Endothelial cell (in vitro differentiated cells): ENCODE results near the gene SYTL4. TPM values are rescaled to one million over a fixed set of nuclear protein-coding genes. Genes with fewer than 3 reads are reported as not detected.

Experiments
- DNase-seq: peaks from one replicate; pipeline ENCODE4 v3.0.0; 2021; ENCODE audit warnings: low spot score
- H3K27ac Mint-ChIP-seq: one replicate; pipeline ENCODE4 v1.8.0; 2021; ENCODE audit warnings: mixed read lengths, inconsistent platforms; ENCODE audit not compliant: unreplicated experiment
- H3K27me3 Mint-ChIP-seq: one replicate; pipeline ENCODE4 v1.8.0; 2021; ENCODE audit warnings: mild to moderate bottlenecking, moderate library complexity, mixed read lengths, inconsistent platforms; ENCODE audit not compliant: unreplicated experiment
- H3K36me3 Mint-ChIP-seq: one replicate; pipeline ENCODE4 v1.8.0; 2021; ENCODE audit warnings: mild to moderate bottlenecking, low read depth, mixed read lengths, inconsistent platforms; ENCODE audit not compliant: unreplicated experiment
- H3K4me1 Mint-ChIP-seq: one replicate; pipeline ENCODE4 v1.8.0; 2021; ENCODE audit warnings: mild to moderate bottlenecking, mixed read lengths, inconsistent platforms; ENCODE audit not compliant: unreplicated experiment
- H3K4me3 Mint-ChIP-seq: one replicate; pipeline ENCODE4 v1.8.0; 2021; ENCODE audit warnings: mild to moderate bottlenecking, mixed read lengths, inconsistent platforms; ENCODE audit not compliant: unreplicated experiment
- H3K9me3 Mint-ChIP-seq: one replicate; pipeline ENCODE4 v1.8.0; 2021; ENCODE audit warnings: mixed read lengths, inconsistent platforms; ENCODE audit not compliant: unreplicated experiment
- total RNA-seq: library from RNA; stranded (reverse); fragmentation: NEBNext Ultra II Directional; extraction: Animal tissue kit (Norgen Biotek cat#: 25700); gene quantifications from one replicate; pipeline ENCODE4 v1.2.1, GENCODE V29; 2021; ENCODE audit not compliant: unreplicated experiment
- TF ChIP-seq, protein P1 (sequence below): fragments of 200-600 bp; sonication (generic); IDR thresholded peaks from one replicate; pipeline ENCODE4 v1.5.0; 2021; ENCODE audit warnings: antibody characterized with exemption; ENCODE audit not compliant: unreplicated experiment

Gene SYTL4
- total RNA-seq, 1 donor from 2014 or later, result 3.9 TPM

DNA sequence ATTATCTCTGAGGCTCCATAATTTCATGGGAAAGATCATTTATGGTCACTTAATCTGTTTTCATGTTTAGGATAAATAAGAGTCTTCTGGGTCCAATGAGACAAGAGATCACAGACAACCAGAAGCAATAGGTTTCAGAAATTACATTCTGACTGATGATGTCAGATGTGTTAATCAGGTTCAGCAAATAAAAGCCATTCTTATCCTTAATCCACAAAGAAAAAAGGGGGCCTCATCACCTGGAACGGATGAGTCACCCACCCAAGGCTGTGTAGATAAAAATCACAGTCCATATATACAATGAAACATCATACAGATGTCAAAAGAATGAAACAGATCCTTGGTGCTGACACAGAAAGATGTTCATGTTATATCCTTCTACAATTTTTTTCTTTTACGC, 36.6 kb downstream of the SYTL4 start:
- TF ChIP-seq, protein P1, sequence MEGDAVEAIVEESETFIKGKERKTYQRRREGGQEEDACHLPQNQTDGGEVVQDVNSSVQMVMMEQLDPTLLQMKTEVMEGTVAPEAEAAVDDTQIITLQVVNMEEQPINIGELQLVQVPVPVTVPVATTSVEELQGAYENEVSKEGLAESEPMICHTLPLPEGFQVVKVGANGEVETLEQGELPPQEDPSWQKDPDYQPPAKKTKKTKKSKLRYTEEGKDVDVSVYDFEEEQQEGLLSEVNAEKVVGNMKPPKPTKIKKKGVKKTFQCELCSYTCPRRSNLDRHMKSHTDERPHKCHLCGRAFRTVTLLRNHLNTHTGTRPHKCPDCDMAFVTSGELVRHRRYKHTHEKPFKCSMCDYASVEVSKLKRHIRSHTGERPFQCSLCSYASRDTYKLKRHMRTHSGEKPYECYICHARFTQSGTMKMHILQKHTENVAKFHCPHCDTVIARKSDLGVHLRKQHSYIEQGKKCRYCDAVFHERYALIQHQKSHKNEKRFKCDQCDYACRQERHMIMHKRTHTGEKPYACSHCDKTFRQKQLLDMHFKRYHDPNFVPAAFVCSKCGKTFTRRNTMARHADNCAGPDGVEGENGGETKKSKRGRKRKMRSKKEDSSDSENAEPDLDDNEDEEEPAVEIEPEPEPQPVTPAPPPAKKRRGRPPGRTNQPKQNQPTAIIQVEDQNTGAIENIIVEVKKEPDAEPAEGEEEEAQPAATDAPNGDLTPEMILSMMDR, result no peak
- H3K4me1 Mint-ChIP-seq, result no peaks in the 10 kb centered on the region

DNA sequence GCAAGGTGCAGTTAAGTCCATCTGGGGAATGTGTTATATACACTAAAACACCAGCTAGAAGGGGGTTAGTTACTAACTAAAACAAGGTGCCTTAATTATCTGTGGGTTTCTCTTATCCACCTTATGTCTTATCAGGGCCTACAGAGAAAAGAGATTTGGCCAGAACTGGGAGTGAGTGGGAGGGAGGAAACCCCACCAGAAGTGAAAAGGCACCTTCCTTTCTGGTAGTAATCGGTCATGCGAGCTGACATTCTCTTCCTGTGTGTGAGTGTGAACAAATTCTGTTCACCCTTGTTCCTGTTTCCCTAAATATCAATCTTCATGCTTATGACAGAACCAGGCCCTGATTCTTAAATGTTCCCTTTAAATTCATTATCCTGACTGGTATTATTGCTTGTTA, 44.4 kb downstream of the SYTL4 start:
- DNase-seq, result no peak

More for the DNA sequence above, 36.6 kb downstream of the SYTL4 start:
- Mint-ChIP-seq H3K9me3 (no peaks in the 10 kb centered on the region), H3K36me3 (no peaks in the 10 kb centered on the region), H3K4me3 (no peak overlapping the region), H3K27ac (no peak overlapping the region), H3K27me3 (no peaks in the 10 kb centered on the region)
- no peak for DNase-seq

DNA sequence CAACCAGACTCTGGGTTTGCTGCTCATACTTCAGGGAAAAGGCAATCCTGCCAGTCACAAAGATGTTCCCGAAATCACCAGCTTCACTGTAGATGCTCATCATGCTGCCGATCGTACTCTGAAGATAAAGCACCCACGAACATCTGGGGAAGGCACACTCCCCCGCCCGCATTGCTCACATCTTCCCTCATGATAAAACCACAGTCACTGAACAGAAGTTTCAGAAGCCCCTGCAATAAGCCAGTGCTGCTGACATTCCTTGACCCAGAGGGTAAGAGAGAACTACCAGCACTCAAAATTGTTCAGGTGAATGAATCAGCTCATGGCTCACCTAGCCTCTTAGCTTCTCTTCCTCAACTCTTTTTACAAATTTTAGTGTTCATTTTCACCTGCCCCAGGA, 44.8 kb downstream of the SYTL4 start:
- DNase-seq, result no peak
- Mint-ChIP-seq H3K36me3 (no peaks in the 10 kb centered on the region), H3K4me1 (peaks cover 4% of the 10 kb centered on the region), H3K4me3 (no peak overlapping the region), H3K27me3 (peaks cover 1% of the 10 kb centered on the region), H3K9me3 (no peaks in the 10 kb centered on the region), H3K27ac (no peak overlapping the region)
- TF ChIP-seq, protein P1, result no peak

More for the DNA sequence above, 44.4 kb downstream of the SYTL4 start:
- no peaks in the 10 kb centered on the region for H3K9me3 Mint-ChIP-seq
- H3K36me3 Mint-ChIP-seq, result no peaks in the 10 kb centered on the region
- peaks cover 1% of the 10 kb centered on the region for H3K27me3 Mint-ChIP-seq
- peaks cover 4% of the 10 kb centered on the region for H3K4me1 Mint-ChIP-seq
- no peak overlapping the region for H3K4me3 Mint-ChIP-seq
- TF ChIP-seq, protein P1, result no peak
- no peak overlapping the region for H3K27ac Mint-ChIP-seq

- Mint-ChIP-seq H3K36me3 (no peaks in the 10 kb centered on the region), H3K27me3 (peaks cover 1% of the 10 kb centered on the region), H3K4me3 (no peak overlapping the region), H3K4me1 (peaks cover 4% of the 10 kb centered on the region), H3K27ac (no peak overlapping the region), H3K9me3 (no peaks in the 10 kb centered on the region)
- no peak for DNase-seq
- TF ChIP-seq, protein P1, result peak; percentile 20
These were observed 46.0 kb downstream of the SYTL4 start for GRCh38 chrX:100685997-100686305.

- no peak overlapping the region for H3K4me3 Mint-ChIP-seq
- H3K4me1 Mint-ChIP-seq, result peaks cover 4% of the 10 kb centered on the region
- TF ChIP-seq, protein P1, result peak; percentile 91
- no peak overlapping the region for H3K27ac Mint-ChIP-seq
- H3K9me3 Mint-ChIP-seq, result no peaks in the 10 kb centered on the region
- H3K27me3 Mint-ChIP-seq, result peaks cover 1% of the 10 kb centered on the region
- H3K36me3 Mint-ChIP-seq, result no peaks in the 10 kb centered on the region
- peak; percentile 67 for DNase-seq
These were observed 46.5 kb downstream of the SYTL4 start for GRCh38 chrX:100685284-100685996.
